AG20443 (cell line): Measurements from ENCODE around the gene ZNF197.
"Not testable (repeated sequence)": the region's sequence is repeated elsewhere in the genome, so short reads cannot be mapped to it uniquely, and the experiment has no call there.

Experiments
- DNase-seq: peaks from one replicate; pipeline ENCODE4 v3.0.0; 2012; ENCODE audit warnings: low spot score, mixed read lengths

The ZNF197 gene

DNA sequence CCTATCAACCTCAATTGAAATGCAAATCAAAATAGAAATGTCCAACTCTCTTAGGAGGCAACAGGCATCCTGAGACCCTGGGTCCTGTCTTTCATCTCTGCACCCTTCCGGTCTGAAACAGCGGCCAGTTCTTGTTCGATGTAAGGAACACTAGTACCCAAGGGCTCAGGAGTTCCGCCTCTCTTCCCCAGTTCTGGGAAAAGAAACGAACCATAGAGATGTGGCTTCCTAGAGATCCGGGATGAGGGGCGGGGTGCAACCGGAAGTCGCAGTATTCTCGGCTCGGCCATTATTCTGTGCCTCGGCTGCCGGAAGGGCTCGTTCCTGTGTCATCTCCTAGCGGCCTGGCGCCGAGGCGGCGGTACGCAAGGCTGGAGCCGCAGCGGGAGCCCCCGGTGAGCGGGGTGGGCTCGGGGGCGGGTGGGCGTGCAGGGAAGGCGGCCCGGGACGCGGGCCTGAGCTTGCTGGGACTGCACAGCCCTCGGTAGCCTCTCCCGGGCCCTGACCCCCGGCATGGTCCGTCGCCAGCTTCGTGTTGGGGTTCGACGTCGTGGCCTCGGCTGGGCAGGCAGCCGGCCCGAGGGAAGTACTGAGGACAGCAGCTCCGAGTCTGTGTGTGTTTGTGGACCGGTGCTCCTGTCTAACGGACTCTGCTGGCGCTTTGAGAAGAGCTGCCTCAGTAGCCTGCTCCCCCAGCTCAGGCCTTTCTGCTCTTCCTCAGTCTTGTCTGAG lies at the start of gene ZNF197:
Gene ZNF197, plus strand, starts transcription at position 288 of the 732 bp plus-strand sequence. CDS start 4,119 bp downstream, outside the sequence.
- peak; percentile 95 for DNase-seq

DNA sequence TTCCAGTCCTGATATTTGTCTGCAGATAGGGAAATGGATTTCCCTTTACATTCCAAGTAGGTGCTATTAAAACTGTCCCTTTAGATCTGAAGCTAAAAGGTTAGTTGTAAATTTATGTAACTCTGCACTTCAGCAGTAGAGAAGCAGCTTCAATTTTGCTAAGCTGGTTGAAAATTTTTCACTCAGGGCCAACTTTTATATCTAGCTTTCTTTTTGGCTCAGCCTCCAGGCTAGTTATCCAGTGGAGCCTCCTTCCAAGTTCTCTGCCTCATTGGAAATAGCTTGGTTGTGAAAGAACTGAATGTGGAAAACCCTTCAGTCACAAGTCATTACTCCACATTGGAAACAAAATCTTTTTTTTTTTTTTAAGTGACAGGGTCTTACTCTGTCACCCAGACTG lies 48.2 kb upstream of the ZNF197 start:
- no peak for DNase-seq

DNA sequence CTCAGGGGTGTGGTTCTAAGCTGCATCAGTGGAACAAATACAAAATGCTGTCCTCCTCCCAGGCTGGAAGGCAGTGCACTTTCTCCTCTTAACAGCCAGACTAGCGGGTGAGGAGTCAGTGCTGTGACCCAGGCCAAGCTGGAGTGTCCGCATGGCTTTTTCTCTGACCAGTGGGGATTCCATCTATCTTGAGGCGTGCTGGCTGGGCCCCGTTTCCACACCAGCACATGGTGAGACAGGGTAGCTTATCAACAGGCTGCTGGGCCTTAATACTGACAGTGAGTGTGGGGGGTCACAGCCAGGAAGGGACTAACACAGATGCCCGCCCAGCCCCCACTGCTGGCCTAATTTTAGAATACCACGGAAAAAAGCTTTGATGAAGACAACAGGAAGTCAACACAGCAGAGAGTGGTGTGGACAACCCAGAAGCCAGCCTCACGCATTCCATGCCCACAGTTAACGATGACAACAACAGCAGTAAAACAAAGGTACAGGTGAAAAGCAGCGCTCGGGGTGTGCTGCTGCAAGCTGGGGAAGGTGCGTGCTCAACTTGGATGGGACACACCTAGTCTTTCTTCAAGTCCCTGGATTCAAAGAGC lies 47.4 kb upstream of the ZNF197 start:
- not testable (repeated sequence) for DNase-seq

DNA sequence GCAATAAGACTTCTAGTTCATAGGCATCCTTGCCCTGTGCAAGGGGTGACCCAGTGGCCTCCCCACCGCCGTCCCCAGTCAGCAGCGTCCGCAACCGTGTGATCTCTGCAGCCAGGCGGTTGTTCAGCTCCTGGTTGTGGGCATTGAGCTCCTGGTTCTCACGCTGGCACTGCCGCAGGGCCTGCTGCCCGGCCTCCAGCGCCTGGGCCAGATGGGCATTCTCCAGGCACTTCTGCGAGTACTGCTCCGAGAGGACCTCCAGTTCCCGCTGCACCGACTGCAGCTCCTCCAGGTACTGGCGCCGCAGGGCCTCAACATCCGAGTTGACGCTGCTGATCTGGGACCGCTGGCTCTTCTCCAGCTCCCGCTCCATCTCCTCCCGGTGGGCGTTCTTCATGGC lies 46.5 kb upstream of the ZNF197 start:
- not testable (repeated sequence) for DNase-seq

DNA sequence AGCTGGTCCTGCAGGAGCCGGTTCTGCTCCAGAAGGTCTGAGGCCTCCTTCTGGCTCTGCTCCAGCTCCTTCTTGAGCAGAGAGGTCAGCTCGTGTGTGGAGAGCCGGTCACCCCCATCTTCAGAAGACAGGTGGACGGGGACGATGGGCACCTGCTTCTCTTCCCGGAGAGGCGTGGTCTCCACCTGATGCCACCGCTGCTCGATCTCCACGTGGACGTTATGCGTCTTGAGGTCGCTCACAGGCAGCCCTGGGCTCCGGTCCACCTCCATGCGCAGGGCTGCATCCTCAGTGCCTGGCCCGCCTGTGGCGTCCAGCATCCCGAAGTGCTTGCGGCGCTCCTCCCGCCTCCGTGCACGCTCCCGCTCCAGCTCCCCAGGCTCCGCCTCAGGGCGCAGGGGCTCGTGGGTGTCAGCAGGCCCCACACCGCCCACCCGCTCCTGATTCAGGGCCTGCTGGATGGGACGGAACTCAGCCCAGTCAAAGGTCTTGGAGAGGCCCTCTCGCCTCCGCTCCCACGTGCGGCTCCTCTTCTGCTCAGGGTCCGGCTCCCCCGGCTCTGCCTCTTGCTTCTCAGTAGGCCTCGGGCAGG lies 45.8 kb upstream of the ZNF197 start:
- not testable (repeated sequence) for DNase-seq

DNA sequence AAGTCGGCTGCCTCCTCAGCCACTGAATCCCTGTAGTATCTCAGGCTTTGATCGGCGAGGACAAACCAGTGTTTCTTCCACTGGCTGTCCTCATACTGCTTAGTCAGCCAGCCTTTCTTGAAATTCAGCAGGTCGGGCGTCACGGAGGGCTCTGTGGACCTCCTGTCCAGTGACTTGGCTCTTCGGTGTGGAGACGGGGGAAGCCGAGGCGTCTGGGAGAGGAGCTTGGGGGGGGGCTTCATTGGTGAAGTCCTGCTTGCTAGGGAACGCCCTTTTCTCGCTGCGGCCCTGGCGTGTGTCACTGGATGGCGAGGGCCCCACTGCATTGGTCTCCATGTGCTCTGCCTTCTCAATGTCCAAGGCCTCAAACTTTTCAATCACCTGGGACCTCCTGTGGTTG lies 45.1 kb upstream of the ZNF197 start:
- not testable (repeated sequence) for DNase-seq

DNA sequence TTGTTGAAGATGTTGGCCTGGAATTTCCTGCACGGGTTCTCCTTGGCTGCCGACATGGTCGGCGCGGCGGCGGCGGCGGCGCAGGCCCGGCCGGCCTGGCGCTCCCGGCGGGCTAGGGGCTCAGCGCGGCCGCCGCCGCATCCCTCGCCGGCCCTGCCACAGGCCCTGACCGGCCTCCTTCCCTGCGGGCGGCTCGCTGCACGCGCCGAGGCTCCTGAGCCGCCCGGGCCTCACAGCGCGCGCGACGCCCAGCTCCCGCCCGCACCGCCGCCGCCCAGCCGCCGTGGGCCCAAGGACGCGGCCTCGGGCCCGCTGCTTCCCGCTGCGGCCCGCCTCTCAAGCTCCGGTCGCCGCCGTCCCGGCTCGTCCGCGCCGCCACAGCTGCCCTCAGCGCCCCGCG lies 43.9 kb upstream of the ZNF197 start:
- peak; percentile 14 for DNase-seq

DNA sequence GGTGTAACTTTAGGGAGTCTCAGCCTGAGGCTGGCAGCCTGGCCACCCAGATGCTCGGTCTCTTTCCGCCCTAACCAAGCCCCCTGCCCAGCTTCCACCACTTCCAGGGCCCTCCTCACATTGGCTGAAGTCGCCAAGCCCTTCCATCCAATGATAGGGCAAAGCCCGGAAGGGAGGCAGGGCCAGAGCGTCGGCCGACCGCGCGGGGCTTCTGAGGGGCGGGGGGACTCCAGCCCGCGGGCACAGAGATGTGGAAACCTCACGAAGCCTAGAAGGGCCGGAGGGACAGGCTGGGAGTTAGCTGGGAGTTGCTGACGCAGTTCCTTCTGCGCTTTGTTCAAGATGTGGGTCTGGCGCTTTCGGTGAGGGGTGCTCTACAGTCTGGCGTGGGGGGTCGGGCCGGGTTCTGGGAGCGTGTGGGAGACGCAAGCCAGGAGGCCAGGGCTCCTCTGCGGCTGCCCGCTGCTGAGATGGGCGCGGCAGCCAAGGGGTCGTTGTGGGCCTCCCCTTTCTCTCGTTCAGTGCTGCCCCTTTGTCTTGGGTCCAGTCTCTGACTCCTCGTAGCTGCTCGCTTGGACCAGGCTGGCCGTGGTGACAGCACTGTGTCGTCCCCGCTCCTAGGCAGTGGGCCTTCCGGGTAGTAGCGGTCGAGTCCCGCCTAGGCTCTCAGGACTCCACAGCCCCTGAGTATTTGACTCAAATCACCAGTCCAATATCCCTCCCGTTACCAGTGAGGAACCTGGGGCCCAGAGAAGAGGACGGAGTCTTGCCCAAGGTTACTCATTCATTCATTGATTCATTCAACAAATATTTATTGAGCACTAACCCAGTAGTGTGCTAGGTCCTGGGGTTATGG lies 40.0 kb upstream of the ZNF197 start, which contains the start of gene ZNF660:
Gene ZNF660, plus strand, starts transcription at position 319 of the 856 bp plus-strand sequence. CDS start 9,230 bp downstream, outside the sequence.
- peak; percentile 89 for DNase-seq

DNA sequence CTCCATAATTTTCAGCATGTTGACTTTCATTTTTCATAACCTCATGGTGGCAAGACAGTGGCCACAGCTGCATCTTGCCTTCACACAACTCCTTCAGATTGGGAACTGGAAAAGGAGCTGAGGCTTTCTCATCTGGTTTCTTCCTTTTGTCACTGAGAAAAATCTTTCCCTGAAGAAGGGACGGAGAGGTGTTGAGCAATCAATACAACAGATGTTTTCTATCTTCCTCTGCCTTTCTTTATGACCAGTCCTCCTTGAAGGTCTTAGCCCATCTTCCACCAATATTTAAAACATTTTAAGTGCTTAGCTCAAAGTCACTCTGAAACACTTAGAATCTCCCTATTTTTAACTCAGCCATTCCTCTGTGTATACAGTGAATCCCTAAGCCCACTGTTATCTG lies 28.2 kb upstream of the ZNF197 start:
- no peak for DNase-seq

DNA sequence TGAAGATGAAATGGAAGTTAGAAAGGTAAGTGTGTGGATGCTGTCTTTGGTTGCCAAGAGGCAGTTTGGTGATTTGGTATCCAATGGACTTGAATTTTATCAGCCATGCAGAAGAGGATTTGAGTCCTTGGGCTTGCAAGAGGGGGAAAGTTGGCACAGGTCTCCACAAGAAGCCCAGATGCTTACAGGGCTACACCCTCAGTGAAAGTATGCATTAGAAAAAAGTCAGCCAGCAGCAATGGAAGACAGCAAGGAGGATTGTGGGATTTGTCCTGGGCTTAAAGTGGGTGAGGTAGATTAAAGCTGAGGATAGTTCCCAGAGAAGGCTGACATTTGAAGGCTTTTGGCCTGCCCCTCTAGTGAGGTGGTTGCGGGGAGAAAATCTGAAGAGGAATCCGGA lies 23.1 kb upstream of the ZNF197 start:
- no peak for DNase-seq

DNA sequence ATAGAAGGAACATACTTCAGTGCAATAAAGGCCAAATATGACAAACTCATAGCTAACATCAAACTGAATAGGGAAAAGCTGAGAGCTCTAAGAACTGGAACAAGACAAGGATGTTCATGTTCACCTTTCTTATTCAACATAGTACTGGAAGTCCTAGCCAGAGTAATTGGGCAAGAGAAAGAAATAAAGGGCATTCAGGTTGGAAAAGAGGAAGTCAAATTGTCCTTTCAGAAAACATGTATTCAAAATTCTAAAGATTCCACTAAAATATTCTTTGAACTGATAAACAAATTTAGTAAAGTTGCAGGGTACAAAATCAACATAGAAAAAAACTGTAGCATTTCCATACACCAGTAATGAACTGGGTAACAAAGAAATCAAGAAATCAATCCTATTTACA lies 12.2 kb upstream of the ZNF197 start:
- no peak for DNase-seq

DNA sequence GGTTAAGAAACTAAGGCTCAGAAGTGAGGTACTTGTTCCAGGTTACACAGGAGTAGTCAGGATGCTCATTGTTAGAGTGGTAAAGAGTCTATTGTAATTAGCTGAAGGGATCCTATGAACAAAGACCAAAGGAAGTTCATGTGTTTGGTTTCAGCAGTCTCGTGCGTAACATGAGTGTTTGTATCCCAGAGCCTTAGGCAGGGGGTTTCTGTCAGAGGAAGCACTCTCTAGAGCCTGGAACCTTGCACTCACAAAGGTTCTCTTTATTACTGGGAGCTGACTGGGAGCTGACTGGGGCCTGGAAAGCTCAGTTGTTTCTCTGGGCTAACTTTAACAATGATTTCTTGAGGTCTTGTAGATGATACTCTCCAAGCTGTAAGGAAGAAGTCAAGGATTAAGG lies 3.9 kb downstream of the ZNF197 start:
- DNase-seq, result no peak

DNA sequence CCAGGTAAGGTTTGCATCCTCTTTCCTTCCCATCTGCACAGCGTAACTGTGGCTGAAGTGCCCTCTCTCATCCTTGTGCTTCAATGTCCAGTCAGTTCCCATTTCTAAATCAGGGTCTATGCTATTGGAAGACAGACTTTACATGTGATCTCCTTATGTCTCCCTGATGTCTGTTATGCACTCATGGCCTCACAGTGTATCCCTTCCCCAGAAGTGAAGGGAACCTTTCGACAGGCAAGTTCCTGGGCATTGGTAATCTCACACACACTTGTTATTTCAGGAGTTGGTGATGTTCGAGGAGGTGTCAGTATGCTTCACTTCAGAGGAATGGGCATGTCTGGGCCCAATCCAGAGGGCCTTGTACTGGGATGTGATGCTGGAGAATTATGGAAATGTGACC lies 7.4 kb downstream of the ZNF197 start:
- no peak for DNase-seq

DNA sequence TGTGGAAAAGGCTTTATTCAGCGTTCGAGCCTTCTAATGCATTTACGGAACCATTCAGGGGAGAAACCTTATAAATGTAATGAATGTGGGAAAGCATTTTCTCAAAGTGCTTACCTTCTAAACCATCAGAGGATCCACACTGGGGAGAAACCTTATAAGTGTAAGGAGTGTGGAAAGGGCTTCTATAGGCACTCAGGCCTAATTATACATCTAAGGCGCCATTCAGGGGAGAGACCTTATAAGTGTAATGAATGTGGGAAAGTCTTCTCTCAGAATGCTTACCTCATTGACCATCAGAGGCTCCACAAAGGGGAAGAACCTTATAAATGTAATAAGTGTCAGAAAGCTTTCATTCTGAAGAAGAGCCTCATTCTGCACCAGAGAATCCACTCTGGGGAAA lies 17.5 kb downstream of the ZNF197 start:
- DNase-seq, result no peak

DNA sequence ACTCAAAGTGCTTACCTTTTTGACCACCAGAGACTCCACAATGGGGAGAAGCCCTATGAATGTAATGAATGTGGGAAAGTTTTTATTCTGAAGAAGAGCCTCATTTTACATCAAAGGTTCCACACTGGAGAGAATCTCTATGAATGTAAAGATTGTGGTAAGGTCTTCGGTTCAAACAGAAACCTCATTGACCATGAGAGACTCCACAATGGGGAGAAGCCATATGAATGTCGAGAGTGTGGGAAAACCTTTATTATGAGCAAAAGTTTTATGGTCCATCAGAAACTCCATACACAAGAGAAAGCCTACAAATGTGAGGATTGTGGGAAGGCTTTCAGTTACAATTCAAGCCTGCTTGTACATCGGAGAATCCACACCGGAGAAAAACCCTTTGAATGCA lies 18.2 kb downstream of the ZNF197 start:
- DNase-seq, result no peak

DNA sequence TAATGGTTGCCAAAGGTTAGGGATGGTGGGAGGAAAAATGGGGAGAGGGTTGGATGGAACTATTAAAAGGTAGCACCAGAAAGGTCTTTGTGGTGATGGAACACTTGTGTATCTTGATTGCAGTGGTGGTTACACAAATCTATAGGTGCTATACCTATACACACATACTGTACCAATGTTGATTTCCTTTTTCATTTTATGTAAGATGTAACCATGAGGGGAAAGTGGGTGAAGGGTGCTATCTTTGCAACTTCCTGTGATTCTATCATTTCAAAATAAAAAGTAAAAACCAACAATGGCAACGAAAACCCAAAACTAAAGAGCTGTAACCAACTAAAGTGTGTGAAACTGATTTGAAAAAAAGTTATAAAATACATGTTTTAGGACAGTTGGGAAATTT lies 22.9 kb downstream of the ZNF197 start:
- no peak for DNase-seq

DNA sequence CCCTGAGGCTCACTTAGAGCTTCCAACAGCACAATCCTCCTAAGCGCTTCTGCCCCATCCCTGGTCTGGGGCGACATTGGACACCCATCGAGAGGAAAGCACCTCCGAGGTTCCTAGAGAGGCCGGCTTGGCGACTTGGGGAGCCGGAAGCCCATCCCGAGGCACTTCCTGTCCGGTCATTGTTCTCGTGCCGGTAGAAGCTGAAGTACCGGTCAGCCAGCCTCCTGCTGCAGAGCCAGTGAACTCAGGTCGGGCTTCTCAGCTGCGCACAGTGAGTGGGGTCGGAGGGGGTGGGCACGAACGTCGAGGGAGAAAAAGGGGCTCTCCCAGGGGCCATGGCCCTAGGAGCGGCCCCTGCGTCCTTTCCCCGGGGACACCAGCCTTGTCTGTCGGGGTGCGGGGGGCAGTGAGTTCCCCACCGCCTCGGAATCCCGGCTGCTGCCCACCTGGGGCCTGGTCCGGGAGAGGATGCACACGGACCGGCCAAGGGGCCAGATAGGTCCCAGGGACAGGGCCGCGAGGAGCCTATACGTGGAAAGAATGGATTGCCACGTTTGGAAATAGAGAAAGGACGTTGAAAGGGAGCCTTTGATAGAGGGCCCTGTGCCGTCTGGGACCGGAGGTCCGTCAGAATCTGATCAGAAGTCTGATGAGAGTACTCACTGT lies 23.9 kb downstream of the ZNF197 start, which contains the start of gene ZNF35:
Gene ZNF35, plus strand, starts transcription at position 169 of the 666 bp plus-strand sequence. CDS start 2,336 bp downstream, outside the sequence.
- peak; percentile 97 for DNase-seq

DNA sequence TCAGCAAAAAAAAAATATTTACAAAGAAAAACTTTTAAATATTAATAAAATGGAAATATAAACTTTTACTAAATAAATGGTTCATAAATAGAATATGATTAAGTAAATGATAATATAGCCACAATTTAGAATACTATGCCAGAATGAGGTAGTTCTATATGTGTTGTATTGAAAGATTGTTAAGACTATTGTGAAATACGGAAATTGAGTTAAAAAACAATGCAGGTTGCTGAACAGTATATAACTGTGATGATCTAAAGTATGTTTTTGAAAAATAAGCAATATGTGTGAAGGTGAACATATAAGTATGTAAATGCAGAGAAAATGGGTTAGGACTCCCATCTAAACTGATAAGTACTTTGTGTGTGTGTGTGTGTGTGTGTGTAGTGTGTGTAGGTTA lies 24.9 kb downstream of the ZNF197 start:
- no peak for DNase-seq

DNA sequence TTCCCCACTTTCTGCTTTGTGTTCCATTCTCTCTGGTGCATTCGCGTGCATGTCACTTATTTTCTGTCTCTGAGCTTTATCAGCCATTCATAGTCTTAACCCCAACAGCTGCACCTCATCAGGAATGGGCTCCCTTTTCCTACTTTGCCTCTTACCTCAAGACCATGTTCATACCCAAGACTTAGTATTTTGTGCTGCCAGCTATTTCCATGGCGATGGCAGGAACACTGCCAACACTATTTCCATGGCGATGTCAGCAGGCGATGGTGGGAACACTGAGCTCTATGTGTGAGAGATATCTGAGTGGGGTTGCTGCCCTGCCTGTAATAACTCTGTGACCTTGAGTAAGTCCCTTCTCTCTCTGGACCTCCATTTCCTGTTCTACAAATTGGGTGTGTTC lies 29.2 kb downstream of the ZNF197 start:
- no peak for DNase-seq

DNA sequence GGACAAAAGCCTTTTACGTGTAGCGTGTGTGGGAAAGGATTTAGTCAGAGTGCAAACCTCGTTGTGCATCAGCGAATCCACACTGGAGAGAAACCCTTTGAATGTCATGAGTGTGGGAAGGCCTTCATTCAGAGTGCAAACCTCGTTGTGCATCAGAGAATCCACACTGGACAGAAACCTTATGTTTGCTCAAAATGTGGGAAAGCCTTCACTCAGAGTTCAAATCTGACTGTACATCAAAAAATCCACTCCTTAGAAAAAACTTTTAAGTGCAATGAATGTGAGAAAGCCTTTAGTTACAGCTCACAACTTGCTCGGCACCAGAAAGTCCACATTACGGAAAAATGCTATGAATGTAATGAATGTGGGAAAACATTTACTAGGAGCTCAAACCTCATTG lies 34.2 kb downstream of the ZNF197 start:
- DNase-seq, result no peak

DNA sequence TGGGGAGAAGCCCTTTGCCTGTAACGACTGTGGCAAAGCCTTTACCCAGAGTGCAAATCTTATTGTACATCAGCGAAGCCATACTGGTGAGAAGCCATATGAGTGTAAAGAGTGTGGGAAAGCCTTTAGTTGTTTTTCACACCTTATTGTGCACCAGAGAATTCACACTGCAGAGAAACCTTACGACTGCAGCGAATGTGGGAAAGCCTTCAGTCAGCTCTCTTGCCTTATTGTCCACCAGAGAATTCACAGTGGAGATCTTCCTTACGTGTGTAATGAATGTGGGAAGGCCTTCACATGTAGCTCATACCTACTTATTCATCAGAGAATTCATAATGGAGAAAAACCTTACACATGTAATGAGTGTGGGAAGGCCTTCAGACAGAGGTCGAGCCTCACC lies 34.6 kb downstream of the ZNF197 start:
- DNase-seq, result no peak

DNA sequence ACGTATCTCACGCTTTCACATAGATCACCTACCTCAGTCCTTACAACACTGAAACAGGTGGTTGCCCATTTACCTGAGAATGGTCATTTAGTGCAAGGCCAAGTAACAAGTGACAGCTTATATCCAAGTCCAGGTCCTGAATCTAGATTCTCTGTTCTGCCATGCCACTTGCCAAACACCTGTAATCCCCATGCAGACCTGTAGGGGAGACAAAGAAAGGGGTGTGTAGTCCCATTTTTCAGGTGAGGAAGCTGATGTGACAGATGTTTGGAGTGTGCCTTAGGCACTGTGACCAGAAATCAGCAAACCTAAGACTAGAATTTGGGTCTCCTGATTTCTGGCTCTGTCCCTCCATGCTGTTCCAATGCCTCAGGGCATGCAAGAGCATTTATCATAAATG lies 36.4 kb downstream of the ZNF197 start:
- DNase-seq, result no peak
